Ramos (cell line): Measurements from ENCODE around the gene GPC1.

Source experiments
- in situ Hi-C: fragments of 300-500 bp; cut with MboI; formaldehyde crosslinking; loops from one replicate; pipeline ENCODE4 v1.14.3; 2022; ENCODE audit warnings: low sequenced_read_pairs; ENCODE audit not compliant: unreplicated experiment

Gene GPC1

GRCh38 chr2:240506406-240507059, 71.1 kb downstream of the GPC1 start:
- in situ Hi-C loops: loop anchor here (25.0 kb wide), 1 partner anchor 206 kb away; no protein-coding TSS in a partner anchor

GRCh38 chr2:240507060-240507777, 71.8 kb downstream of the GPC1 start:
- in situ Hi-C loops: loop anchor here (25.0 kb wide), 1 partner anchor 205 kb away; no protein-coding TSS in a partner anchor

- in situ Hi-C loops: loop anchor here (25.0 kb wide), 1 partner anchor 204 kb away; no protein-coding TSS in a partner anchor
These were observed 72.4 kb downstream of the GPC1 start for GRCh38 chr2:240507778-240508251.

- in situ Hi-C loops: loop anchor here (25.0 kb wide), 1 partner anchor 203 kb away; no protein-coding TSS in a partner anchor
These were observed 73.5 kb downstream of the GPC1 start for GRCh38 chr2:240508832-240509545.

GRCh38 chr2:240509667-240510512, 74.4 kb downstream of the GPC1 start:
- in situ Hi-C loops: loop anchor here (25.0 kb wide), 1 partner anchor 202 kb away; no protein-coding TSS in a partner anchor

- in situ Hi-C loops: loop anchor here (25.0 kb wide), 1 partner anchor 202 kb away; no protein-coding TSS in a partner anchor
These were observed 75.2 kb downstream of the GPC1 start for GRCh38 chr2:240510513-240511210.

- in situ Hi-C loops: loop anchor here (25.0 kb wide), 1 partner anchor 201 kb away; no protein-coding TSS in a partner anchor
These were observed 76.1 kb downstream of the GPC1 start for GRCh38 chr2:240511351-240512108.

GRCh38 chr2:240512109-240512485, 76.6 kb downstream of the GPC1 start:
- in situ Hi-C loops: loop anchor here (25.0 kb wide), 1 partner anchor 200 kb away; no protein-coding TSS in a partner anchor

GRCh38 chr2:240512666-240513535, 77.4 kb downstream of the GPC1 start:
- in situ Hi-C loops: loop anchor here (25.0 kb wide), 1 partner anchor 199 kb away; no protein-coding TSS in a partner anchor

- in situ Hi-C loops: loop anchor here (25.0 kb wide), 1 partner anchor 199 kb away; no protein-coding TSS in a partner anchor
These were observed 78.3 kb downstream of the GPC1 start for GRCh38 chr2:240513549-240514287.

- in situ Hi-C loops: loop anchor here (25.0 kb wide), 1 partner anchor 198 kb away; no protein-coding TSS in a partner anchor
These were observed 79.2 kb downstream of the GPC1 start for GRCh38 chr2:240514631-240515030.

GRCh38 chr2:240517342-240517741, 81.9 kb downstream of the GPC1 start:
- in situ Hi-C loops: loop anchor here (25.0 kb wide), 1 partner anchor 195 kb away; no protein-coding TSS in a partner anchor
